HepG2 (cell line): Measurements from ENCODE around the gene DGKG. TPM values are rescaled to one million over a fixed set of nuclear protein-coding genes. Genes with fewer than 3 reads are reported as not detected.

Source experiments
- AGO2 ChIP-seq: fragments of 200-400 bp; formaldehyde crosslinking; optimal IDR thresholded peaks from 2 replicates; pipeline ENCODE3; 2017; ENCODE audit warnings: mild to moderate bottlenecking, low read depth, low read length, moderate library complexity
- CCDC6 ChIP-seq: sonication (generic); formaldehyde crosslinking; IDR thresholded peaks from 2 replicates; pipeline ENCODE4 v1.8.1; 2022; ENCODE audit warnings: mild to moderate bottlenecking, missing genetic modification reagents, moderate library complexity
- CENPT ChIP-seq: sonication (generic); formaldehyde crosslinking; IDR thresholded peaks from 2 replicates; pipeline ENCODE4 v1.8.0; 2022; ENCODE audit warnings: low read depth, mild to moderate bottlenecking, moderate library complexity, missing genetic modification reagents
- CHCHD3 ChIP-seq: sonication (generic); formaldehyde crosslinking; IDR thresholded peaks from 2 replicates; pipeline ENCODE4 v1.8.0; 2022; ENCODE audit warnings: mild to moderate bottlenecking, missing genetic modification reagents, moderate library complexity
- CREM ChIP-seq, 2 experiments: sonication (generic) in 1 of 2; formaldehyde crosslinking in 1 of 2; IDR thresholded peaks; 2 replicates each; pipeline versions ENCODE4 v1.4.0 to v1.6.1; 2016 to 2020; ENCODE audit warnings: antibody characterized with exemption in 1 of 2, mild to moderate bottlenecking in 1 of 2, missing genetic modification reagents in 1 of 2
- GABPA ChIP-seq, 2 experiments: IDR thresholded peaks; 2 replicates each; pipeline ENCODE4 v1.6.1; 2011 to 2016; ENCODE audit warnings: low read depth in 2 of 2, low read length in 1 of 2, missing biosample characterization in 1 of 2, missing genetic modification characterization in 1 of 2
- HDAC2 ChIP-seq: sonication (generic); formaldehyde crosslinking; IDR thresholded peaks from 2 replicates; pipeline ENCODE4 v1.4.0; 2020; ENCODE audit warnings: missing genetic modification reagents
- HNF4A ChIP-seq: sonication (generic); formaldehyde crosslinking; IDR thresholded peaks from 2 replicates; pipeline ENCODE4 v1.4.0; 2020; ENCODE audit warnings: missing genetic modification reagents
- HNRNPK ChIP-seq: fragments of 200-400 bp; formaldehyde crosslinking; IDR thresholded peaks from 2 replicates; pipeline ENCODE4 v1.6.1; 2018; ENCODE audit warnings: low read length, low read depth, moderate library complexity, mild to moderate bottlenecking; ENCODE audit not compliant: poor library complexity, severe bottlenecking
- NFIC ChIP-seq: IDR thresholded peaks from 2 replicates; pipeline ENCODE4 v1.6.1; 2012; ENCODE audit warnings: mild to moderate bottlenecking, low read length, inconsistent platforms
- NR2F1 ChIP-seq, 2 experiments: fragments of 450-650 bp in 1 of 2; formaldehyde crosslinking in 1 of 2; IDR thresholded peaks; 2 replicates each; pipeline versions ENCODE4 v1.5.0 to v1.6.1; 2016 to 2020; ENCODE audit warnings: mild to moderate bottlenecking in 1 of 2, missing compliant biosample characterization in 1 of 2, missing genetic modification reagents in 1 of 2, moderate library complexity in 1 of 2
- PAX8 ChIP-seq: sonication (generic); formaldehyde crosslinking; IDR thresholded peaks from 2 replicates; pipeline ENCODE4 v1.8.0; 2022; ENCODE audit warnings: mild to moderate bottlenecking, missing genetic modification reagents, borderline replicate concordance
- RARA ChIP-seq: IDR thresholded peaks from 2 replicates; pipeline ENCODE4 v1.6.1; 2016; ENCODE audit warnings: missing genetic modification reagents, missing compliant biosample characterization
- SIN3B ChIP-seq: fragments of 150-350 bp; IDR thresholded peaks from 2 replicates; pipeline ENCODE4 v1.6.1; 2014; ENCODE audit warnings: low read length
- SNAI1 ChIP-seq: sonication (generic); formaldehyde crosslinking; IDR thresholded peaks from 2 replicates; pipeline ENCODE4 v1.5.0; 2020; ENCODE audit warnings: mild to moderate bottlenecking, missing genetic modification reagents, borderline replicate concordance
- ZNF556 ChIP-seq: sonication (generic); formaldehyde crosslinking; IDR thresholded peaks from 2 replicates; pipeline ENCODE4 v1.4.0; 2020; ENCODE audit warnings: mild to moderate bottlenecking, missing genetic modification reagents, borderline replicate concordance
- ZNF720 ChIP-seq: sonication (generic); formaldehyde crosslinking; IDR thresholded peaks from 2 replicates; pipeline ENCODE4 v1.4.0; 2020; ENCODE audit warnings: missing genetic modification reagents
- ZNF775 ChIP-seq: sonication (generic); formaldehyde crosslinking; IDR thresholded peaks from 2 replicates; pipeline ENCODE4 v1.4.0; 2020; ENCODE audit warnings: missing genetic modification reagents, mild to moderate bottlenecking, moderate library complexity, borderline replicate concordance
- polyA plus RNA-seq, 8 experiments: library from polyadenylated mRNA; depleted of rRNA in 3 of 8; stranded (reverse) in 7 of 8; unstranded in 1 of 8; fragments of >200 nt; fragmentation: Illumina TruSeq in 4 of 8; extraction: Trizol in 4 of 8; gene quantifications; 2 replicates each; pipeline versions ENCODE4 v1.2.1 to v1.2.3, GENCODE V29; 2011 to 2016; ENCODE audit warnings: low read depth in 4 of 8, missing spikeins in 1 of 8, mixed read lengths in 1 of 8; ENCODE audit not compliant: insufficient read depth in 1 of 8
- total RNA-seq, 5 experiments: library from RNA; depleted of rRNA; stranded (reverse); fragments of >200 nt; fragmentation: Illumina TruSeq; extraction: Trizol; gene quantifications; 2 replicates each; pipeline ENCODE4 v1.2.3, GENCODE V29; 2016; ENCODE audit warnings: low read depth in 1 of 5
- TF ChIP-seq, protein P1 (sequence below): sonication (generic); formaldehyde crosslinking; IDR thresholded peaks from 2 replicates; pipeline ENCODE4 v1.4.0; 2020; ENCODE audit warnings: missing genetic modification reagents, borderline replicate concordance
- TF ChIP-seq, protein P2 (sequence below): sonication (generic); formaldehyde crosslinking; IDR thresholded peaks from 2 replicates; pipeline ENCODE4 v1.8.0; 2022; ENCODE audit warnings: missing genetic modification reagents, mild to moderate bottlenecking, moderate library complexity, borderline replicate concordance
- TF ChIP-seq, protein P3 (sequence below): sonication (generic); formaldehyde crosslinking; IDR thresholded peaks from 2 replicates; pipeline ENCODE4 v1.4.0; 2020; ENCODE audit warnings: missing genetic modification reagents
- TF ChIP-seq, protein P4 (sequence below): IDR thresholded peaks from 2 replicates; pipeline ENCODE4 v1.6.1; 2016; ENCODE audit warnings: missing genetic modification reagents, missing compliant biosample characterization

Gene DGKG
- total and polyA plus RNA-seq, 2 of the 13 experiments (the other 11 are each of a cell fraction or from before 2014, with no cell fraction given), result 3.8 to 6.2 TPM

DNA sequence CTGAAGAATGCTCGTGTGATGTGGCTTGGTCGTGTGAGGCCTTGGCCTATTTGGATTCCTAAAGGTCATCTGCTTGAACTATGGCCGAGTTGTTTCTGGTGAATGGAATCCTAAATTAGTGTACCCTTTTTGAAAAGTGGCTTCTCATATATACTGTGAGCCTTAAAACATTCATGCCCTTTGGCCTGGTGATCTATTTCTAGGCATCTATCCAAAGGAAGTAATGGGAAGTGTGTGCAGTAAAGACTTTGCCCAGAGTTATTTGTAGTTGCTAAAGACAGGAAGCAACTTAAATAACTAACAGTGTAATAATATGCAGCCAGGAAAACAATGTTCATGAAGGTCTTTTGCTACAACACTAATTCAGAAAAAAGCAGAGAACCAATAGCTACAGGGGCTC is 3.0 kb downstream of the DGKG start (continued):
- TF ChIP-seq, protein P1, sequence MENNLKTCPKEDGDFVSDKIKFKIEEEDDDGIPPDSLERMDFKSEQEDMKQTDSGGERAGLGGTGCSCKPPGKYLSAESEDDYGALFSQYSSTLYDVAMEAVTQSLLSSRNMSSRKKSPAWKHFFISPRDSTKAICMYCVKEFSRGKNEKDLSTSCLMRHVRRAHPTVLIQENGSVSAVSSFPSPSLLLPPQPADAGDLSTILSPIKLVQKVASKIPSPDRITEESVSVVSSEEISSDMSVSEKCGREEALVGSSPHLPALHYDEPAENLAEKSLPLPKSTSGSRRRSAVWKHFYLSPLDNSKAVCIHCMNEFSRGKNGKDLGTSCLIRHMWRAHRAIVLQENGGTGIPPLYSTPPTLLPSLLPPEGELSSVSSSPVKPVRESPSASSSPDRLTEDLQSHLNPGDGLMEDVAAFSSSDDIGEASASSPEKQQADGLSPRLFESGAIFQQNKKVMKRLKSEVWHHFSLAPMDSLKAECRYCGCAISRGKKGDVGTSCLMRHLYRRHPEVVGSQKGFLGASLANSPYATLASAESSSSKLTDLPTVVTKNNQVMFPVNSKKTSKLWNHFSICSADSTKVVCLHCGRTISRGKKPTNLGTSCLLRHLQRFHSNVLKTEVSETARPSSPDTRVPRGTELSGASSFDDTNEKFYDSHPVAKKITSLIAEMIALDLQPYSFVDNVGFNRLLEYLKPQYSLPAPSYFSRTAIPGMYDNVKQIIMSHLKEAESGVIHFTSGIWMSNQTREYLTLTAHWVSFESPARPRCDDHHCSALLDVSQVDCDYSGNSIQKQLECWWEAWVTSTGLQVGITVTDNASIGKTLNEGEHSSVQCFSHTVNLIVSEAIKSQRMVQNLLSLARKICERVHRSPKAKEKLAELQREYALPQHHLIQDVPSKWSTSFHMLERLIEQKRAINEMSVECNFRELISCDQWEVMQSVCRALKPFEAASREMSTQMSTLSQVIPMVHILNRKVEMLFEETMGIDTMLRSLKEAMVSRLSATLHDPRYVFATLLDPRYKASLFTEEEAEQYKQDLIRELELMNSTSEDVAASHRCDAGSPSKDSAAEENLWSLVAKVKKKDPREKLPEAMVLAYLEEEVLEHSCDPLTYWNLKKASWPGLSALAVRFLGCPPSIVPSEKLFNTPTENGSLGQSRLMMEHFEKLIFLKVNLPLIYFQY (CRISPR knock-in tag), result no peak
- no peak for TF ChIP-seq CCDC6 (CRISPR knock-in tag)
- TF ChIP-seq ZNF775, result no peak
- no peak for TF ChIP-seq CENPT
- peak; percentile 74 for TF ChIP-seq RARA (CRISPR knock-in tag)
- TF ChIP-seq, protein P2, sequence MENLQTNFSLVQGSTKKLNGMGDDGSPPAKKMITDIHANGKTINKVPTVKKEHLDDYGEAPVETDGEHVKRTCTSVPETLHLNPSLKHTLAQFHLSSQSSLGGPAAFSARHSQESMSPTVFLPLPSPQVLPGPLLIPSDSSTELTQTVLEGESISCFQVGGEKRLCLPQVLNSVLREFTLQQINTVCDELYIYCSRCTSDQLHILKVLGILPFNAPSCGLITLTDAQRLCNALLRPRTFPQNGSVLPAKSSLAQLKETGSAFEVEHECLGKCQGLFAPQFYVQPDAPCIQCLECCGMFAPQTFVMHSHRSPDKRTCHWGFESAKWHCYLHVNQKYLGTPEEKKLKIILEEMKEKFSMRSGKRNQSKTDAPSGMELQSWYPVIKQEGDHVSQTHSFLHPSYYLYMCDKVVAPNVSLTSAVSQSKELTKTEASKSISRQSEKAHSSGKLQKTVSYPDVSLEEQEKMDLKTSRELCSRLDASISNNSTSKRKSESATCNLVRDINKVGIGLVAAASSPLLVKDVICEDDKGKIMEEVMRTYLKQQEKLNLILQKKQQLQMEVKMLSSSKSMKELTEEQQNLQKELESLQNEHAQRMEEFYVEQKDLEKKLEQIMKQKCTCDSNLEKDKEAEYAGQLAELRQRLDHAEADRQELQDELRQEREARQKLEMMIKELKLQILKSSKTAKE, result 0 out of 2 replicates have a peak, but pooled peaks have one; percentile 10
- TF ChIP-seq, protein P3, sequence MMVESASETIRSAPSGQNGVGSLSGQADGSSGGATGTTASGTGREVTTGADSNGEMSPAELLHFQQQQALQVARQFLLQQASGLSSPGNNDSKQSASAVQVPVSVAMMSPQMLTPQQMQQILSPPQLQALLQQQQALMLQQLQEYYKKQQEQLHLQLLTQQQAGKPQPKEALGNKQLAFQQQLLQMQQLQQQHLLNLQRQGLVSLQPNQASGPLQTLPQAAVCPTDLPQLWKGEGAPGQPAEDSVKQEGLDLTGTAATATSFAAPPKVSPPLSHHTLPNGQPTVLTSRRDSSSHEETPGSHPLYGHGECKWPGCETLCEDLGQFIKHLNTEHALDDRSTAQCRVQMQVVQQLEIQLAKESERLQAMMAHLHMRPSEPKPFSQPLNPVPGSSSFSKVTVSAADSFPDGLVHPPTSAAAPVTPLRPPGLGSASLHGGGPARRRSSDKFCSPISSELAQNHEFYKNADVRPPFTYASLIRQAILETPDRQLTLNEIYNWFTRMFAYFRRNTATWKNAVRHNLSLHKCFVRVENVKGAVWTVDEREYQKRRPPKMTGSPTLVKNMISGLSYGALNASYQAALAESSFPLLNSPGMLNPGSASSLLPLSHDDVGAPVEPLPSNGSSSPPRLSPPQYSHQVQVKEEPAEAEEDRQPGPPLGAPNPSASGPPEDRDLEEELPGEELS (CRISPR knock-in tag), result peak; percentile 65
- no peak for TF ChIP-seq ZNF556 (CRISPR knock-in tag)
- TF ChIP-seq, protein P4, sequence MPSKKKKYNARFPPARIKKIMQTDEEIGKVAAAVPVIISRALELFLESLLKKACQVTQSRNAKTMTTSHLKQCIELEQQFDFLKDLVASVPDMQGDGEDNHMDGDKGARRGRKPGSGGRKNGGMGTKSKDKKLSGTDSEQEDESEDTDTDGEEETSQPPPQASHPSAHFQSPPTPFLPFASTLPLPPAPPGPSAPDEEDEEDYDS (CRISPR knock-in tag), result peak; percentile 29; the same call in 1 of the 2 replicates
- TF ChIP-seq NFIC, result peak; percentile 84; the same call in 1 of the 2 replicates
- TF ChIP-seq GABPA (IDR thresholded peaks at IDR 0.05; ENCODE audit: low read depth, low read length), result no peak
- TF ChIP-seq GABPA (CRISPR knock-in tag; IDR thresholded peaks at IDR 0.05; ENCODE audit: low read depth), result peak; percentile 28; the same call in 1 of the 2 replicates
- peak in 1 of 2 experiments; percentile 68; a peak in 2 of 4 replicates for TF ChIP-seq NR2F1 (CRISPR knock-in tag; IDR thresholded peaks at IDR 0.05)
- no peak for TF ChIP-seq SIN3B
- peak; percentile 60 for TF ChIP-seq HNF4A (CRISPR knock-in tag)
- no peak for TF ChIP-seq CHCHD3
- TF ChIP-seq SNAI1, result no peak
- peak; percentile 52; the same call in 1 of the 2 replicates for TF ChIP-seq HDAC2 (CRISPR knock-in tag)
- peak; percentile 60; the same call in 1 of the 2 replicates for TF ChIP-seq CREM (IDR thresholded peaks at IDR 0.05)
- TF ChIP-seq CREM (CRISPR knock-in tag; IDR thresholded peaks at IDR 0.05), result no peak
- no peak for TF ChIP-seq PAX8 (CRISPR knock-in tag)
- no peak for TF ChIP-seq HNRNPK
- TF ChIP-seq ZNF720 (CRISPR knock-in tag), result no peak
- TF ChIP-seq AGO2, result no peak
